ENCODE data around the gene RNF157.

- TF ChIP-seq CTCF (IDR thresholded peaks at IDR 0.05) (no peak), POLR2A (IDR thresholded peaks at IDR 0.05) (no peak), EP300 (IDR thresholded peaks at IDR 0.05) (no peak), POLR2AphosphoS5 (IDR thresholded peaks at IDR 0.05) (no peak)
Observed at GRCh38 chr17:76152591-76152990, 87.7 kb downstream of the RNF157 start.
